Renal cortex interstitium (tissue), 11 donors: ENCODE results near the gene LRRK1. TPM values are rescaled to one million over a fixed set of nuclear protein-coding genes. Genes with fewer than 3 reads are reported as not detected.

ENCODE experiments used
- DNase-seq, 11 donors: peaks; one replicate each; pipeline ENCODE4 v3.0.0-alpha.2; 2013; ENCODE audit warnings: low read depth in 9 of 11, low spot score in 4 of 11; ENCODE audit errors: extremely low read depth in 1 of 11
- polyA plus RNA-seq, 3 donors: library from polyadenylated mRNA; unstranded; fragments of 120-200 nt; gene quantifications; one replicate each; pipeline ENCODE4 v1.2.1, GENCODE V29; 2013; ENCODE audit not compliant: insufficient read length in 3 of 3

Gene LRRK1
- polyA plus RNA-seq, 3 donors, result 3.1 to 6.1 (median 3.2) TPM

DNA sequence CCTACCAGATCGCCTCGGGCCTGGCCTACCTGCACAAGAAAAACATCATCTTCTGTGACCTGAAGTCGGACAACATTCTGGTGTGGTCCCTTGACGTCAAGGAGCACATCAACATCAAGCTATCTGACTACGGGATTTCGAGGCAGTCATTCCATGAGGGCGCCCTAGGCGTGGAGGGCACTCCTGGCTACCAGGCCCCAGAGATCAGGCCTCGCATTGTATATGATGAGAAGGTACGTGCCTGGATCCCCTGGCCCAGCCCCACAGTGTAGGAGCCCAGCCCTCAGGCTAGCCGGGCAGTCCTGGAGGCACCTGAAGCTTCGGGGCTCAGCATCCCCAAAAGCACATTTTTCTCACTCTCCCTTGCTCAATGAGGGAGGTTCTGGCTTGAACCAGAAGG, 135.8 kb downstream of the LRRK1 start:
- DNase-seq, result no peak

- no peak for DNase-seq
Measured at GRCh38 chr15:101055411-101055810, 136.3 kb downstream of the LRRK1 start.

DNA sequence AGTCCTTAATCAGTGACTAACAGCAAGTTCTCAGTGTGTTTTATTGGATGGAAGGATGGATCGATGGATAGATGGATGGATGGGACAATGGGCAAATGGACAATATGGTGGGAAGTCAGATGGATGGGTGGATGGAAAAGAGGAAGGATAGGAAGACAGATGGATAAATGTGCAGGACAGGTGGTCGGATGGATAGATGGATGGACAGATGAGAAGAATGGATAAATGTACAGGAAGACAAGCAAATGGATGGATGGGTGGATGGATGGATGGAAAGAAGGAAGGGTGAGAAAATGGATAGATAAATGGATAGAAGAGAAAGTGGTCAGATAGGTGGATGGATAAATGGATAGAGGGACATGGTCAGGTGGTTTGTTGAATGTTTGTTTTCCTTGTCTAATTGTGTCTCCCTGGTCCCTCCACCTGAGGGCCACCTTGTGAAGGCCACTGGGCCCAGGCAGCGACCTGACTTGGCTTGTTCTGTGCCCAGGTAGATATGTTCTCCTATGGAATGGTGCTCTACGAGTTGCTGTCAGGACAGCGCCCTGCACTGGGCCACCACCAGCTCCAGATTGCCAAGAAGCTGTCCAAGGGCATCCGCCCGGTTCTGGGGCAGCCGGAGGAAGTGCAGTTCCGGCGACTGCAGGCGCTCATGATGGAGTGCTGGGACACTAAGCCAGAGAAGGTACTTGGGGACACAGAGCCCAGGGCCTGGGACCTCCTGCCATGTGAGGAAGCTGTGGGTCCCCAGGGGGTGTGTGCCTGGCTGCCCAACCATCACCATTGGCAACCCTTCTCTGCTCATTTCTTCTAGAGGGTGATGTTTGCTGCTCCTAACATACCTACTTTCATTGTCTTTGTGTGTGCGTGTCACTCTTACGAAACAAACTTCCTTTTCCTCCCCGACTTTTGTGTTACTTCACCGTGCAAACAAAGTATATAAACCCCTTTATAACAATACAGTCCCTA, 137.5 kb downstream of the LRRK1 start:
- no peak for DNase-seq

DNA sequence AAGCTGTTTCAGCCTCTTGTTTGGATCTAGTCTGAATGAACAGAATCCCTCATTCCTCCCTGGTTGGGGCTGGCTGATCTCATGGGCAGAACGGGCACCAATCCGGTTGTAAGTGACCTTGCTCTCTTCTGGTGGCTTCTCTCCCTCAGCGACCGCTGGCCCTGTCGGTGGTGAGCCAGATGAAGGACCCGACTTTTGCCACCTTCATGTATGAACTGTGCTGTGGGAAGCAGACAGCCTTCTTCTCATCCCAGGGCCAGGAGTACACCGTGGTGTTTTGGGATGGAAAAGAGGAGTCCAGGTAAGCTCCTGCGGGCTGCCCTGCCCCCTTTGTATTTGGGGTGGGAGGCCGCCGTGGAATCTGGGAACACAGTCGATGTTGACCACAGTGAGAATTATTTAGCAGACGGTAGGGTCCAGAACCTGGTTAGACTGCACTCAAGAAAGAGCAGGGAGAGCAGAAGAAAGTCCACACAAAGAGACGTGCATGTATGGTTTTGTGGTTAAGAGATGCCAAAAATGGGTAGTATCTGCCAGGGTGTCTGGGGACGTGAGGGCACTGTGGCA, 138.8 kb downstream of the LRRK1 start:
- DNase-seq, result no peak

GRCh38 chr15:101058735-101059134, 139.6 kb downstream of the LRRK1 start:
- no peak for DNase-seq

DNA sequence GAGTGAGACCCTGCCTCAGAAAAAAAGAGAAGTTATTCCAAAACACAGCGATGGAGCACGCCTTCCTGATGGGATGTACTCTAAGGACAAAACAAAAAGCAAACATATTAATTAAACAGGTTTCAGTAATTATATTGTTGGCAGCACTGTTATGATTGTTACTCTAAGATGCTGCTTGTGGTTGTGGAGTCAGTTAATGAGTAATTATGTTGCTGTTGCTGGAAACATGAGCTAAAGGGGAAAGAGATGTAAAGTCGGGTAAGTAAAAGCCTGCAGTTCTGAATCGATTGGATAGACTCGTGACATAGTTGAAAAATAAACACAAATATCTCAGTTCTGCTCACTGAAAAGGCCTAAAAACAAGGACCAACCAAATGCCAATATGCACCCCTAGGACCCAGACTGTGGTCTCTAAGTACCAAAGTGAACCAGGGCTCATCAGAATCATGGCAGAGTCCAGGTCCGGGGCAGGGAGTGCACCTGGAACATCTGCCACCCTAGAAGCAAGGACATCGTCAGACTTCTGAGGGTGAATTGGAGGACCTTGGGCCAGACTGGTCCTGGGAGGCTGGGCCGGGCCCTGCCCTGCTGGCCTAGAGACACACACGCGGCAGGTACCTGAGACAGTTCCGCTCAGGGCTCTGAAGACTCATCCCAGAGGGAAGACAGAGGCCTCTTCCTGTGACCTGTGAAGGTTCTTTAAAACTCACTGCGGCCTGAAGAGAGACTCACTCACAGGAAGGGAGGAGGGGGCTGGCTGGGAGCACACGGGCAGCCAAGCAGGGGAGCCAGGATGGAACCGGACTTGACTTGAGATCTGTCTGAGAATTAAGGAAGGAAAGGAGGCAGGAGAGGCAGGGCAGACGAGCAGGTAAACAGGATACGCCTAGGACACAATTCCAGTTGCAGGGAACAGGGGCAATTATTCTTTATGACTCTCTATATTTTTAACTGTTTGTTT, 140.5 kb downstream of the LRRK1 start:
- DNase-seq, result no peak

DNA sequence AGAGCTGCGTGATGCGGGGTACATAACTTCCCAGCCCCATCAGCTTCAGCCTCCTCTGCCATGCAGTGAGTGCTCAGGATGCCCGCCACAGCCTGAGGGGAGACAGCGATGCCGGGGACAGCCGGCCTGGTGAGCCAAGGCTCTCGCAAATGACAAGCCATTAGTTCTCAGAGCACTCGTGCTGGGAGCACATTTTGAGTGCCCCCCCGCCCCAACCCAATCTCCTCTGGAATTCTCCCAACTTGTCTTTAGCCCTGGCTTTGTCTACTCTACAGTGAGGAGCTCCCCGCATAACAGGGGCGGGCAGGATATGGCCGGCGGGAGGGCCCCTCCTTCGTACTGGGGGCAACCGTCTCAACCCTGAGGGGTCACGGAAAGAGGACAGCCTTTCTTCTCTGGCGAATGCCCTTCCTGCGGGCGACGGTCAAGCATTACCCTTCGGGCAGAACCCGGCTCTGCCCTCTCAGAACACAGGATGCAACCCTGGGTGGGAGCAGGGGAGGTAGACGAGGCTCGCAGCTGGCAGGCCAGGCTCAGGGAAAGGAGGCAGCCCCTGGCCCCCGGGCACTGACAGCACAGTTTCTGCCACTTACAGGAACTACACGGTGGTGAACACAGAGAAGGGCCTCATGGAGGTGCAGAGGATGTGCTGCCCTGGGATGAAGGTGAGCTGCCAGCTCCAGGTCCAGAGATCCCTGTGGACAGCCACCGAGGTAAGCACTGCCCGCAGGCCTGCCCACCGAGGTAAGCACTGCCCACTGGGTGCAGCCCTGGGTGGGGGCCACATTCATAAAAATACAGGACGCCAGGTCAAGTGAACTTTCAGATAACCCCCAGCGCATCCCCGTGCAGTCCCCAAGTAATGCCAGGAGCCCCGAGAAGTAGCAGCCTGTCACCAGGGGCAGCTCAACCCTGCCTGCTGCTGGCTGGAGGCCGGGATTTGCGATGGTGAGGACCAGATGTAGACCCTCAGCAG, 141.7 kb downstream of the LRRK1 start:
- no peak for DNase-seq

DNA sequence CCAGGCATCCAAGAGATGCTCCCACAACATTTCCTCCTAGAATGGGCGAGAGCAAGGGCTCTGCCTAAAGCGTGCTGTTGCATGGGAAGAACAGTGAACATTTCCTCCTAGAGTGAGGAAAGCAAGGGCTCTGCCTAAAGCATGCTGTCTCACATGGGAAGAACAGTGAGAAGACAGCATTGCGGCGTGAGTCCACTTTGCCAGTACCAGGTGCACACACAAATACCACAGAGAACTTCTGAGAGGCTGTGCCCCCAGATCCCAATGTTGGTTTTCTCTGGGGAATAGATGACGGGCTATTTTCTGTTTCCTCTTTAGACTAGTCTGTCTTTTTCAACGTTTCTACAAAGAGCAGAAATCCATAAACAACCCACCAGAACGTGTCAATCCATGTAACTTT, 142.9 kb downstream of the LRRK1 start:
- DNase-seq, result no peak

DNA sequence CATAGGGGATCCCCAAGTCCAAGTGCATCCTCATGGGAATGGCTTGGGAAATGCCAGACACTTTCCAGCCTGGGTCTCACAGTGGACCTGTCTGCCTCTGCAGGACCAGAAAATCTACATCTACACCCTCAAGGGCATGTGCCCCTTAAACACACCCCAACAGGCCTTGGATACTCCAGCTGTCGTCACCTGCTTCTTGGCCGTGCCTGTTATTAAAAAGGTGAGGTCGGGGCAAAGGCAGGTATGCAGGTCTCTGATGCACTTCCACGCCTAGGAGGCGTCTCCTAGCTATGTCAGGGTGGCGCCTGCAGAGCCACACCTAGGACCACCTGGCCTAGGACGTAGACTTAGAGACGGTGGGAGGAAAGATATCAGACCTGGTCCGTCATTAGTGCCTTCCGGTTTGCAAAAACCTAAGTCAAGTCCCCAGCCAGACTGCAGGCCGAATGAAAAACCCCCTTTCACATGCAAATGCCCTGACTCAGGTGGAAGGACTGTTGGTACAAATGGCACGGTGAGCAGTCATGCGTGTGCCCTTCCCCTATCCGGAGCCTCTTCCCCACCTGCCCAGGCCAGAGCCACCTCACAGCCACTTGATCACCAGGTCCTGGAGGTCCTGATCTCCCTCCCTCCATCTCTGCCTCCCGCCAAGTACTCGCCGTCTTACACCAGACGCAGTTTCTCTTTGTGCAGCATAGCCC, 143.5 kb downstream of the LRRK1 start:
- no peak for DNase-seq

DNA sequence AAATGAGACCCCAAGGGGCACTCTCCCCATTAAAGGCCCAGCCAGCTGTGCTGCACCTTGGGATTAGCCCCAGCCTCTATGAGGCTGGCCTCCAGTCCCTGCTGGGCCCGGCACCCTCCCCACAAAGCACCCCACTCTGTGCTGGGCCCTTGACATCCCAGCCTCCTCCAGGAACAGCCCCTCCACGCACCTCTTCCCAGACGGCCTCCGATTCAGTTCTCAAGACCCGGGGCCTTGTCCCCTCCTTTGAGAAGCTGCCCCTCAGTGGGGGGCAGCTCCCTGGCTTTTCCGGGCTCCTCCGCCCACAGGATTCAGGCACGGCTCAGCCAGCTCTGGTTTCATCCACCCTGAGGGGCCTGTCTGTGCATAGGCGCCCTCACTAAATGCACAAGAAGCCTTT, 144.1 kb downstream of the LRRK1 start:
- DNase-seq, result no peak

GRCh38 chr15:101063891-101064794, 145.0 kb downstream of the LRRK1 start:
- DNase-seq, result no peak

- no peak for DNase-seq
Measured at GRCh38 chr15:101064795-101065569, 145.8 kb downstream of the LRRK1 start.

- DNase-seq, result no peak
Measured at GRCh38 chr15:101065570-101066221, 146.5 kb downstream of the LRRK1 start.

GRCh38 chr15:101066501-101067408, 147.6 kb downstream of the LRRK1 start:
- no peak for DNase-seq
